WI38 (cell line): ENCODE data around the gene HDGFL3.

Source experiments
- H3K4me3 ChIP-seq: 2 replicates; pipeline ENCODE4 v1.5.1; 2011; ENCODE audit warnings: low read depth, mild to moderate bottlenecking, control low read depth, low read length
- TF ChIP-seq, protein P1 (sequence below): IDR thresholded peaks from 2 replicates; pipeline ENCODE4 v1.5.1; 2012; ENCODE audit warnings: low read depth, mild to moderate bottlenecking, control low read depth, low read length

The HDGFL3 gene

GRCh38 chr15:83115410-83115809, 92.2 kb downstream of the HDGFL3 start:
- H3K4me3 ChIP-seq = no peak overlapping the region
- TF ChIP-seq, protein P1, sequence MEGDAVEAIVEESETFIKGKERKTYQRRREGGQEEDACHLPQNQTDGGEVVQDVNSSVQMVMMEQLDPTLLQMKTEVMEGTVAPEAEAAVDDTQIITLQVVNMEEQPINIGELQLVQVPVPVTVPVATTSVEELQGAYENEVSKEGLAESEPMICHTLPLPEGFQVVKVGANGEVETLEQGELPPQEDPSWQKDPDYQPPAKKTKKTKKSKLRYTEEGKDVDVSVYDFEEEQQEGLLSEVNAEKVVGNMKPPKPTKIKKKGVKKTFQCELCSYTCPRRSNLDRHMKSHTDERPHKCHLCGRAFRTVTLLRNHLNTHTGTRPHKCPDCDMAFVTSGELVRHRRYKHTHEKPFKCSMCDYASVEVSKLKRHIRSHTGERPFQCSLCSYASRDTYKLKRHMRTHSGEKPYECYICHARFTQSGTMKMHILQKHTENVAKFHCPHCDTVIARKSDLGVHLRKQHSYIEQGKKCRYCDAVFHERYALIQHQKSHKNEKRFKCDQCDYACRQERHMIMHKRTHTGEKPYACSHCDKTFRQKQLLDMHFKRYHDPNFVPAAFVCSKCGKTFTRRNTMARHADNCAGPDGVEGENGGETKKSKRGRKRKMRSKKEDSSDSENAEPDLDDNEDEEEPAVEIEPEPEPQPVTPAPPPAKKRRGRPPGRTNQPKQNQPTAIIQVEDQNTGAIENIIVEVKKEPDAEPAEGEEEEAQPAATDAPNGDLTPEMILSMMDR = no peak

DNA sequence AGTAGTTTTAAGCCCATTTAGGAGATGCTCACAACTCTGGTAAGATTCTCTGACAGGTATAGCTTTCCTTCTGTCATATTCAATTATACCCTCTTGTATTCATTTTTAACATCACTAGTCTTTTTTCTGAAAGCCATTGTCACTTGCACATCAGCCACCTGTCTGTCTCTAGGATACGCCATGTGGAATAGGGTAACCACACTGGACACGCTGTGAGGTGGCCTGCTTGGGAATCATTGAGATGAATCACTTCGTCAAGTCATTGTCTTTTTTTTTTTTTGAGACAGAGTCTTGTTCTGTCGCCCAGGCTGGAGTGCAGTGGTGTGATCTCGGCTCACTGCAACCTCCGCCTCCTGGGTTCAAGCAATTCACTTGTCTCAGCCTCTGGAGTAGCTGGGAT, 92.8 kb downstream of the HDGFL3 start:
- TF ChIP-seq, protein P1 = no peak

GRCh38 chr15:83113881-83114674, 93.5 kb downstream of the HDGFL3 start:
- TF ChIP-seq, protein P1 = no peak
- no peak overlapping the region for H3K4me3 ChIP-seq

More for the DNA sequence above, 92.8 kb downstream of the HDGFL3 start:
- H3K4me3 ChIP-seq = no peak overlapping the region

GRCh38 chr15:83112956-83113299, 94.7 kb downstream of the HDGFL3 start:
- TF ChIP-seq, protein P1 = no peak

GRCh38 chr15:83112233-83112955, 95.2 kb downstream of the HDGFL3 start:
- H3K4me3 ChIP-seq = peak overlapping the region; percentile 8
- TF ChIP-seq, protein P1 = no peak

More at GRCh38 chr15:83112956-83113299, 94.7 kb downstream of the HDGFL3 start:
- H3K4me3 ChIP-seq = peak overlapping the region; percentile 8

DNA sequence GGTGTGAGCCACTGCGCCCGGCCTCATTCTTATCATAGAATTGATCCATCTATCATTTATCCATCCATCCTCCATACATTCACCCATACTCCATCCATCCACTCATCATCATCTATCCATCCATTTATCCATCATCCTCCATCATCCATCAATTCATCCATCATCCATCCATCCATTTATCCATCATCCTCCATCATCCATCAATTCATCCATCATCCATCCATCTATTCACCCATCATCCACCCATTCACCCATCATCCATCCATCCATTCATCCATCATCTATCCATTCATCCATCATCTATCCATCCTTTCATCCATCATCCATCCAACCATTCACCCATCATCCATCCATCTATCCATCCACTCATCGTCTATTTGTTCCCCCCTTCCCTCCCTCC, 96.5 kb downstream of the HDGFL3 start:
- TF ChIP-seq, protein P1 = no peak
- H3K4me3 ChIP-seq = no peak overlapping the region

DNA sequence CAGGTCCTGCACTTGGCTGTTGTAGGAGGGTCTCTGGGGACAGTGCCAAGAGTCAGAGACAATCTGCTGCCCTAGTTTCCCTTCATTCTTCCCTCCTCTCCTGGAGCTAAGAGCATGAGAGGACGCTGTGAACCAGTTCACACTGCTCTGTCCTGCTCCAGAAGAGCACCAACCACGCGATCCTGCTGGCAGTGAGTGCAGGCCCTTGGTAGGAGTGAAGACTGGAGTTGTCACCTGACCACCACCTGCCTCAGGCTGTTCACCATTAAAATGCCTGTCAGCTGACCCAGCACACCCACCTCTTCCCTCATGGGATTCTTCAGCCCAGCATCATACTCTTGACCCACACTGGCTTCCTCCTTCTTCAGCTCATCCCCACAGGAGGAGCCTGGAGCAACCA, 97.2 kb downstream of the HDGFL3 start:
- TF ChIP-seq, protein P1 = no peak

More for the DNA sequence above, 97.2 kb downstream of the HDGFL3 start:
- H3K4me3 ChIP-seq = no peak overlapping the region
